AG04450 (cell line): ENCODE measurements around the gene ADAMTS14. TPM values are rescaled to one million over a fixed set of nuclear protein-coding genes. Genes with fewer than 3 reads are reported as not detected.
"Not testable (repeated sequence)": the region's sequence is repeated elsewhere in the genome, so short reads cannot be mapped to it uniquely, and the experiment has no call there.

Experiments used
- CTCF ChIA-PET: fragments of 300-600, 350-600 bp; formaldehyde crosslinking; extraction: SDS; loops from one replicate; lab custom pipeline; 2022; ENCODE audit warnings: antibody characterized with exemption, inconsistent platforms; lab: Charles Lee
- POLR2A ChIA-PET: fragments of 350-600 bp; formaldehyde crosslinking; extraction: SDS; loops from one replicate; lab custom pipeline; 2021; ENCODE audit warnings: antibody characterized with exemption, inconsistent platforms; lab: Yijun Ruan, JAX
- DNase-seq: peaks from one replicate; pipeline ENCODE4 v3.0.0-alpha.2; 2011; ENCODE audit warnings: low read depth, low spot score
- H3K27ac ChIP-seq: one replicate; pipeline ENCODE4 v1.5.1; 2012; ENCODE audit warnings: low read depth, low read length, control low read depth
- H3K27me3 ChIP-seq: one replicate; pipeline ENCODE4 v1.6.0; 2012; ENCODE audit warnings: low read length; ENCODE audit not compliant: control insufficient read depth, insufficient read depth
- H3K4me3 ChIP-seq: 2 replicates; pipeline ENCODE4 v1.5.1; 2011; ENCODE audit warnings: mild to moderate bottlenecking, low read depth, low read length, control low read depth
- H3K9me3 ChIP-seq: 2 replicates; pipeline ENCODE4 v1.5.1; 2012; ENCODE audit warnings: low read length; ENCODE audit not compliant: control insufficient read depth, insufficient read depth
- CTCF ChIP-seq: IDR thresholded peaks from 2 replicates; pipeline ENCODE4 v1.5.1; 2011; ENCODE audit warnings: low read depth, low read length, control low read depth, inconsistent platforms
- polyA plus RNA-seq: library from polyadenylated mRNA; depleted of rRNA; stranded (reverse); fragments of >200 nt; gene quantifications from 2 replicates; pipeline ENCODE4 v1.2.3, GENCODE V29; 2011

Gene ADAMTS14
- polyA plus RNA-seq, 1 experiment: 2.9 TPM

- TF ChIP-seq CTCF: no peak
- ChIA-PET CTCF (interaction anchor here (1.7 kb wide), 1 partner anchor 11 kb away, joined by 7 read pairs; no protein-coding TSS in a partner anchor), POLR2A (no interaction called here)
- DNase-seq: no peak
- Histone ChIP-seq H3K27me3 (peaks cover 41% of the 10 kb centered on the region), H3K27ac (no peak overlapping the region), H3K9me3 (peaks cover 8% of the 10 kb centered on the region), H3K4me3 (no peak overlapping the region)
Measured at GRCh38 chr10:70770001-70770400, 97.7 kb downstream of the ADAMTS14 start.

GRCh38 chr10:70770516-70770915 is 98.2 kb downstream of the ADAMTS14 start:
- H3K4me3 ChIP-seq, H3K27ac ChIP-seq, H3K9me3 ChIP-seq, DNase-seq, POLR2A ChIA-PET: not testable (repeated sequence)
- peaks cover 43% of the 10 kb centered on the region for H3K27me3 ChIP-seq
- CTCF ChIA-PET: interaction anchor here (1.7 kb wide), 1 partner anchor 11 kb away, joined by 7 read pairs; no protein-coding TSS in a partner anchor

GRCh38 chr10:70771311-70772194 is 99.2 kb downstream of the ADAMTS14 start:
- CTCF ChIA-PET: no interaction called here

GRCh38 chr10:70772627-70773026 is 100.3 kb downstream of the ADAMTS14 start:
- POLR2A ChIA-PET: no interaction called here
- CTCF ChIA-PET: interaction anchor here (1.8 kb wide), 1 partner anchor 13 kb away, joined by 6 read pairs; no protein-coding TSS in a partner anchor

More at GRCh38 chr10:70771311-70772194, 99.2 kb downstream of the ADAMTS14 start:
- Histone ChIP-seq H3K27ac (no peak overlapping the region), H3K4me3 (no peak overlapping the region), H3K27me3 (peaks cover 42% of the 10 kb centered on the region), H3K9me3 (no peaks in the 10 kb centered on the region)
- DNase-seq: no peak
- TF ChIP-seq CTCF: no peak
- POLR2A ChIA-PET: no interaction called here

GRCh38 chr10:70773461-70773860 is 101.2 kb downstream of the ADAMTS14 start:
- Histone ChIP-seq H3K4me3 (no peak overlapping the region), H3K9me3 (no peaks in the 10 kb centered on the region), H3K27ac (no peak overlapping the region), H3K27me3 (peaks cover 36% of the 10 kb centered on the region)
- TF ChIP-seq CTCF: no peak
- no peak for DNase-seq
- ChIA-PET CTCF (interaction anchor here (1.8 kb wide), 1 partner anchor 14 kb away, joined by 6 read pairs; no protein-coding TSS in a partner anchor), POLR2A (no interaction called here)

More at GRCh38 chr10:70772627-70773026, 100.3 kb downstream of the ADAMTS14 start:
- H3K27me3 ChIP-seq: peaks cover 40% of the 10 kb centered on the region
- H3K9me3 ChIP-seq: no peaks in the 10 kb centered on the region
- no peak overlapping the region for H3K4me3 ChIP-seq
- no peak for TF ChIP-seq CTCF
- DNase-seq: no peak
- no peak overlapping the region for H3K27ac ChIP-seq
